Vagina (tissue), 2 donors: Measurements from ENCODE around the gene PLIN1. TPM values are rescaled to one million over a fixed set of nuclear protein-coding genes. Genes with fewer than 3 reads are reported as not detected.

Source experiments
- DNase-seq, 2 donors: peaks; one replicate each; pipeline ENCODE4 v3.0.0-alpha.2; 2017; ENCODE audit errors: extremely low spot score in 2 of 2
- H3K27ac ChIP-seq: fragments of 200-600 bp; sonication (generic); one replicate; pipeline ENCODE4 v1.5.1; 2019
- H3K27me3 ChIP-seq: fragments of 200-600 bp; sonication (generic); one replicate; pipeline ENCODE4 v1.5.1; 2019
- H3K36me3 ChIP-seq, 2 donors: fragments of 200-600 bp; sonication (generic); one replicate each; pipeline ENCODE4 v1.5.1; 2017 to 2019
- H3K4me1 ChIP-seq: fragments of 200-600 bp; sonication (generic); one replicate; pipeline ENCODE4 v1.5.1; 2019
- H3K4me3 ChIP-seq, 2 donors: fragments of 200-600 bp; sonication (generic); 1 replicate in 1 of 2; 2 replicates in 1 of 2; pipeline ENCODE4 v1.5.1; 2016 to 2019
- H3K9me3 ChIP-seq: fragments of 200-600 bp; sonication (generic); one replicate; pipeline ENCODE4 v1.5.1; 2019
- POLR2A ChIP-seq, 2 donors: fragments of 450-650 bp; IDR thresholded peaks; one replicate each; pipeline ENCODE4 v1.6.1; 2017; ENCODE audit warnings: antibody characterized with exemption in 2 of 2, mild to moderate bottlenecking in 2 of 2, moderate library complexity in 2 of 2
- POLR2AphosphoS5 ChIP-seq, 2 donors: sonication (generic); formaldehyde crosslinking; IDR thresholded peaks; one replicate each; pipeline ENCODE4 v1.9.0; 2017; ENCODE audit warnings: antibody characterized with exemption in 2 of 2, mild to moderate bottlenecking in 2 of 2, low read depth in 1 of 2; ENCODE audit not compliant: insufficient read depth in 1 of 2
- intact Hi-C: fragments of 100-400 bp; cut with DNase I; formaldehyde crosslinking; loops from one replicate; pipeline ENCODE4 v1.15.1; 2023
- total RNA-seq: library from RNA; depleted of rRNA; stranded (reverse); fragments of >200 nt; gene quantifications from one replicate; pipeline ENCODE4 v1.2.3, GENCODE V29; 2016
- TF ChIP-seq, protein P1 (sequence below), 3 experiments: fragments of 450-650 bp in 2 of 3; fragments of 200-600 bp in 1 of 3; sonication (generic) in 1 of 3; IDR thresholded peaks; one replicate each; pipeline ENCODE4 v1.5.1; 2017 to 2019; ENCODE audit warnings: antibody characterized with exemption in 3 of 3, mild to moderate bottlenecking in 2 of 3, moderate library complexity in 2 of 3

The PLIN1 gene
- total RNA-seq, 1 donor from 2014 or later = 53.3 TPM

DNA sequence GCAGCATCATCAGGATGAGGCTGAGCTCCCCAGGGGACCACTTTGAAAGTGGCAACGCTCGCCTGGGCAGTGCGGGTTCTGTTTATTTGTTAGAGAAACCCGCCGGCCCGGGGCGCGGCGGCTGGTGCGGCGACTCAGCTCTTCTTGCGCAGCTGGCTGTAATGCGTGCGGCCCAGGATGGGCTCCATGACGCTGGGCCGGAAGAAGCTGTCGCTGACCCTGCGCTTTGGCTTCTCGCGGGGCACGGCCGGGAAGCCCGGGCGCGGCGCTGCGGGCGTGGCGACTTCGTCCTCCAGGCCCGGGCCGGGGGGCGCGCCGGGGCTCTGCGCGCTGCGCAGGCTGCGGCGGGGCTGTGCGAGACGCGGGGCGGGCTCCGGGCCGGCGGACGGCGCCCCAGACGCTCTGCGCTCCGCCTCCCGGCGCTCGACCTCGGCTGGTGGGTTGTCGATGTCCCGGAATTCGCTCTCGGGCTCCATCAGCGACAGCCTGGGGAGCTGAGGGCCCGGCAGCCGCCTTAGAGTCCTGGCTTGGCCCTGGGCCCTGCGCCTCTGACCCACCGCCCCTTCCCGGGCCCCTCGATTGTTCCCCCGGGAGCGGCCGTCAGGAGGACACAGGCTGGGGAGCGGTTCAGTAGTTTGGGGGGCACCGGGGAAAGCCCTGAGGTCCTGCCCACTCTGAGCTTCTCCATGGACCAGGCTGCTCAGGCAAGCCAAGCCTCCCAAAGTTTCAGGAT, 13.6 kb downstream of the PLIN1 start:
- Histone ChIP-seq H3K9me3 (no peaks in the 10 kb centered on the region), H3K27me3 (no peaks in the 10 kb centered on the region), H3K27ac (peak overlapping the region; percentile 81), H3K36me3 (no peaks in the 10 kb centered on the region), H3K4me1 (peaks cover 17% of the 10 kb centered on the region), H3K4me3 (peak overlapping the region; percentile 38 to 60)
- peak in 1 of 2 donors; percentile 64 for DNase-seq
- intact Hi-C loops = no loop called here
- TF ChIP-seq POLR2AphosphoS5 (IDR thresholded peaks at IDR 0.05; ENCODE audit: insufficient read depth in 1 of 2, low read depth in 1 of 2) = peak in 1 of 2 donors; percentile 40
- TF ChIP-seq, protein P1, sequence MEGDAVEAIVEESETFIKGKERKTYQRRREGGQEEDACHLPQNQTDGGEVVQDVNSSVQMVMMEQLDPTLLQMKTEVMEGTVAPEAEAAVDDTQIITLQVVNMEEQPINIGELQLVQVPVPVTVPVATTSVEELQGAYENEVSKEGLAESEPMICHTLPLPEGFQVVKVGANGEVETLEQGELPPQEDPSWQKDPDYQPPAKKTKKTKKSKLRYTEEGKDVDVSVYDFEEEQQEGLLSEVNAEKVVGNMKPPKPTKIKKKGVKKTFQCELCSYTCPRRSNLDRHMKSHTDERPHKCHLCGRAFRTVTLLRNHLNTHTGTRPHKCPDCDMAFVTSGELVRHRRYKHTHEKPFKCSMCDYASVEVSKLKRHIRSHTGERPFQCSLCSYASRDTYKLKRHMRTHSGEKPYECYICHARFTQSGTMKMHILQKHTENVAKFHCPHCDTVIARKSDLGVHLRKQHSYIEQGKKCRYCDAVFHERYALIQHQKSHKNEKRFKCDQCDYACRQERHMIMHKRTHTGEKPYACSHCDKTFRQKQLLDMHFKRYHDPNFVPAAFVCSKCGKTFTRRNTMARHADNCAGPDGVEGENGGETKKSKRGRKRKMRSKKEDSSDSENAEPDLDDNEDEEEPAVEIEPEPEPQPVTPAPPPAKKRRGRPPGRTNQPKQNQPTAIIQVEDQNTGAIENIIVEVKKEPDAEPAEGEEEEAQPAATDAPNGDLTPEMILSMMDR (IDR thresholded peaks at IDR 0.05) = no peak

DNA sequence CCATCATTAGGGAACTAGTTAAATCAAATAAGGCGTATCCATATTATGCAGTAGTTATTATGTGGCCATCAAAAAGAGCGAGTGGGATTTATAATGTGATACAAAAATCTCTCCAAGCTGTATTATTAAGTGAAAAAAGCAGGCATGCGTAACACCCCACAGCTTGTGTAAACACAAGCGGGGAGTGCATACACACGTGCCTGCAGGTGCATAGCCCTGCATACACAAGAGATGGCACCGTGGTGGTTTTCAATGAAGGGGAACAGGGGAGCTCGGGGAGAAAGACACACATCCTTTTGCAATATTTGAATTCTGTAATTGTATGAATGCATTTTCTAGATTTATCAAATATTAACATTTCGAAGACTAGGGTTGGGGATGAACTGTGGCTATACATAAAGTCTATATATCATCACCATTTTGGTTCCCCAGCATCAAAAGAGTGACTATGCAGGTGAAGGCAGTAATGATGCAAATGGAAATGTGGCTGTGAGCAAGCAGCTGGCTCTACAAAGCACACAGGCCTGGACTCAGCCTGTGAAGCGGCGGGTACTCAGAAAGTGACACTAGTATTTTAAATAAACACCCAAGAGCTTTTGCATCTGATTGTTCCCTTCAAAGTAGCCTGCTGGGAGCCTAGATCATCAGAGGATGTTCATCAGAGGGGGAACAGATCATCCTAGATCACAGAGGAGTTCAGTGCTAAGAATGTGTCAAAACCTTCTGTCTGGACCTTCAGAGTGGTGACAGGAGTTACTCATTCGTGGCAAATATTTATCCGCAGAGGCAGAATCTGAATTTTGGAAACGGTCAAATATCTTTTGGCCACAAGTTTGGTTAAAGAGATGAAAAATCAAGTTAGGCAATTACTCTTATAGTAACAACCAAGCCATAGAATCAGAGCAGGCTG, 14.5 kb downstream of the PLIN1 start:
- H3K27ac ChIP-seq = peak overlapping the region; percentile 81
- H3K4me3 ChIP-seq = peak overlapping the region; percentile 38 to 60
- TF ChIP-seq POLR2A (IDR thresholded peaks at IDR 0.05) (no peak), POLR2AphosphoS5 (IDR thresholded peaks at IDR 0.05; ENCODE audit: insufficient read depth in 1 of 2, low read depth in 1 of 2) (no peak)
- TF ChIP-seq, protein P1 (IDR thresholded peaks at IDR 0.05) = no peak
- no peaks in the 10 kb centered on the region for H3K27me3 ChIP-seq
- intact Hi-C loops = no loop called here
- H3K36me3 ChIP-seq = no peaks in the 10 kb centered on the region
- H3K4me1 ChIP-seq = peaks cover 17% of the 10 kb centered on the region
- H3K9me3 ChIP-seq = no peaks in the 10 kb centered on the region
- DNase-seq = no peak

DNA sequence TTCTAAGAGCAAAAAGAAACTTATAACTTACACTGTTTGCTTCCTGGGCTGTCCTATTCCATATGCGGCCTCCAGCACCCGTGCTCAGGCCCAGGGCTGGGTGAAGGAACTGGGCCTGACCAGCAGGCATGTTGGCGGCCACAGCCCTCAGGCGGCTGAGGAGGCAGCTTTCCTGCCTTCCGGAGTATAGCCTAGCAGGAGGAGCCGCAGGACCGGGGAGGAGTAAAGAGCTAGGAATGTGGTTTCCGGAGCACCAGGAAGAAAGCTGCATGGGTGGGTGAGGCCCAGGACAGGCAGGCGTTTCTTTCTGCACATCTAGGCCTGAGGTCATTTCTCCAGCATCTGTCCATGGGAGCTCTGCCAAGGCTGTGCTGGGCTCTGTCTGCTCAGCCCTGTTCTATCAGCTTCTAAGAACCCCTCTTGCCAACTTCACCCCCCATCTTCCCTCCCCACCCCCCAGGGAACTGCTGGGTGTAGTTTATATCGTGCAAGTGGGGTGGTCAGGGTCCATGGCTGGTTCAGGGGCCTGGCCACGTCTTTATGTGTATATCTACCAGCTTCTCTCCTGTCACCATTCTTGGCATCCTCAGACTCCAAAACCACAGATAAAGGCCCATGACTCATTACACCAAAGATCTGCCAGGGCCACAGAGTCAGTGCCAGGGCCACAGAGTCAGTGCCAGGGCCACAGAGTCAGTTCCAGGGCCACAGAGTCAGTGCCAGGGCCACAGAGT, 16.1 kb downstream of the PLIN1 start:
- H3K4me3 ChIP-seq = no peak overlapping the region
- H3K36me3 ChIP-seq = no peaks in the 10 kb centered on the region
- TF ChIP-seq POLR2AphosphoS5 (IDR thresholded peaks at IDR 0.05; ENCODE audit: insufficient read depth in 1 of 2, low read depth in 1 of 2) (peak in 1 of 2 donors; percentile 47), POLR2A (IDR thresholded peaks at IDR 0.05) (no peak)
- no peak for DNase-seq
- H3K27me3 ChIP-seq = no peaks in the 10 kb centered on the region
- peaks cover 17% of the 10 kb centered on the region for H3K4me1 ChIP-seq
- intact Hi-C loops = no loop called here
- H3K27ac ChIP-seq = peak overlapping the region; percentile 31
- H3K9me3 ChIP-seq = no peaks in the 10 kb centered on the region

DNA sequence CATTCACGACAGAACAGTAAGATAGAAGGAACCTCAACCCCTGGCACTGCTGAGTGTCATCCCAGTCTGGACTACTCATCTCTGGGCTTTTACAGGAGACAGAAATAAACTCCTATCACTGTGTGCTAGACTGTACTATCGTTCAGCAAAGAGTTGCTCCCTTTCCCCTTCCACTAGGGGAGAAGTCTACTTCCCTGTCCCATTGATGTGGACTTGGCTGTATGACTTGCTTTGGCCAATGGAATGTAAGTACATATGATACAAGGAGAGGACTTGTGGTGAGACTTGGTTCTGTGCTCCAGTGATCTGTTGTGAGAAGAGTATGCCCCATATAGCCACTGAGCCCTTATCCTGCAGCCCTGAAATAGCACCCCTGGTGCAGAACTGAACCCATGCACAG, 18.6 kb downstream of the PLIN1 start:
- no peak overlapping the region for H3K27ac ChIP-seq
- no peaks in the 10 kb centered on the region for H3K36me3 ChIP-seq
- H3K4me1 ChIP-seq = peaks cover 17% of the 10 kb centered on the region
- no peak for DNase-seq
- no peaks in the 10 kb centered on the region for H3K9me3 ChIP-seq
- H3K27me3 ChIP-seq = no peaks in the 10 kb centered on the region
- TF ChIP-seq, protein P1 (IDR thresholded peaks at IDR 0.05) = no peak
- TF ChIP-seq POLR2AphosphoS5 (IDR thresholded peaks at IDR 0.05; ENCODE audit: insufficient read depth in 1 of 2, low read depth in 1 of 2) (no peak), POLR2A (IDR thresholded peaks at IDR 0.05) (no peak)
- intact Hi-C loops = no loop called here
- H3K4me3 ChIP-seq = no peak overlapping the region

DNA sequence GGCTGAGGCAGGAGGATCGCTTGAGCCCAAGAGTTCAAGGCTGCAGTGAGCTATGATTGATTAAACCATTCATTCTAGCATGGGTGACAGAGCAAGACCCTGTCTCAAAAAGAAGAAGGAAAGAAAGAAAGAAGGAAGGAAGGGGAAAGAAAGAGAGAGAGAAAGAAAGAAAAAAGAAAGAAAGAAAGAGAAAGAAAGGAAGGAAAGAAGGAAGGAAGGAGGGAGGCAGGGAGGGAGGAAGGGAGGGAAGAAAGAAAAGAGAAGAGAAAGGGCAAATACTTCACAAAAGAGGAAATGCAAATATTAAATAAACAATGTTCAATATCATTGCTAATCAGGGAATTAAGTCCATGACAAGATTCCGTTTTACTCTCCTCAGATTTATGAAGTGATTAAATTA, 19.9 kb downstream of the PLIN1 start:
- intact Hi-C loops = no loop called here
- no peak for DNase-seq
- TF ChIP-seq, protein P1 (IDR thresholded peaks at IDR 0.05) = no peak
- TF ChIP-seq POLR2AphosphoS5 (IDR thresholded peaks at IDR 0.05; ENCODE audit: insufficient read depth in 1 of 2, low read depth in 1 of 2) (no peak), POLR2A (IDR thresholded peaks at IDR 0.05) (no peak)
- Histone ChIP-seq H3K27me3 (no peaks in the 10 kb centered on the region), H3K9me3 (no peaks in the 10 kb centered on the region), H3K4me1 (peaks cover 18% of the 10 kb centered on the region), H3K36me3 (no peaks in the 10 kb centered on the region), H3K4me3 (no peak overlapping the region), H3K27ac (no peak overlapping the region)
